SK-N-SH treated with all-trans-retinoic acid at 6 μM for 48 hours (cell line): ENCODE data around the gene COX4I1.

ENCODE experiments used
- ATAC-seq: fragments of 200-7000 bp; cut with Tn5 transposase; 3 replicates; pipeline ENCODE4 v1.9.1; 2020; ENCODE audit warnings: mild to moderate bottlenecking, moderate library complexity
- ARNTL ChIP-seq: fragments of 450-650 bp; formaldehyde crosslinking; IDR thresholded peaks from 2 replicates; pipeline ENCODE4 v1.5.0; 2020; ENCODE audit warnings: low read depth, mild to moderate bottlenecking, moderate library complexity, borderline replicate concordance
- BACH2 ChIP-seq: fragments of 250-450 bp; sonication (Bioruptor Pico); IDR thresholded peaks from 2 replicates; pipeline ENCODE4 v1.9.0; 2021; ENCODE audit warnings: mild to moderate bottlenecking, borderline replicate concordance
- CREB5 ChIP-seq: fragments of 250-450 bp; sonication (Bioruptor Pico); IDR thresholded peaks from 2 replicates; pipeline ENCODE4 v1.5.1; 2020; ENCODE audit warnings: low read depth, mild to moderate bottlenecking, moderate library complexity
- ESRRG ChIP-seq: fragments of 250-450 bp; sonication (Bioruptor Pico); IDR thresholded peaks from 2 replicates; pipeline ENCODE4 v1.6.1; 2021; ENCODE audit warnings: mild to moderate bottlenecking
- GLIS3 ChIP-seq: fragments of 250-450 bp; sonication (Bioruptor Pico); IDR thresholded peaks from 2 replicates; pipeline ENCODE4 v1.5.0; 2020; ENCODE audit warnings: mild to moderate bottlenecking, moderate library complexity
- ISL1 ChIP-seq: fragments of 250-450 bp; sonication (Bioruptor Pico); IDR thresholded peaks from 2 replicates; pipeline ENCODE4 v2.1.2; 2022; ENCODE audit warnings: mild to moderate bottlenecking, moderate library complexity
- OSR1 ChIP-seq: fragments of 250-450 bp; sonication (Bioruptor Pico); IDR thresholded peaks from 2 replicates; pipeline ENCODE4 v1.8.0; 2022; ENCODE audit warnings: moderate library complexity, mild to moderate bottlenecking, inconsistent platforms
- POU6F1 ChIP-seq: fragments of 250-450 bp; sonication (Bioruptor Pico); IDR thresholded peaks from 2 replicates; pipeline ENCODE4 v1.8.0; 2021; ENCODE audit warnings: low read depth, mild to moderate bottlenecking, moderate library complexity, borderline replicate concordance
- PPARA ChIP-seq: fragments of 250-450 bp; sonication (Bioruptor Pico); IDR thresholded peaks from 2 replicates; pipeline ENCODE4 v1.5.0; 2020; ENCODE audit warnings: mild to moderate bottlenecking, borderline replicate concordance
- RARB ChIP-seq: fragments of 250-450 bp; sonication (Bioruptor Pico); IDR thresholded peaks from 2 replicates; pipeline ENCODE4 v1.8.0; 2021; ENCODE audit warnings: mild to moderate bottlenecking, moderate library complexity
- SNAI2 ChIP-seq: fragments of 250-450 bp; sonication (Bioruptor Pico); IDR thresholded peaks from 2 replicates; pipeline ENCODE4 v1.5.0; 2020; ENCODE audit warnings: mild to moderate bottlenecking, moderate library complexity
- TCF4 ChIP-seq: fragments of 250-450 bp; sonication (Bioruptor Pico); IDR thresholded peaks from 2 replicates; pipeline ENCODE4 v1.8.0; 2021; ENCODE audit warnings: mild to moderate bottlenecking, moderate library complexity, borderline replicate concordance
- TOX ChIP-seq: fragments of 250-450 bp; sonication (Bioruptor Pico); IDR thresholded peaks from 2 replicates; pipeline ENCODE4 v1.8.0; 2021; ENCODE audit warnings: mild to moderate bottlenecking, moderate library complexity, borderline replicate concordance
- TSHZ2 ChIP-seq: fragments of 250-450 bp; sonication (Bioruptor Pico); IDR thresholded peaks from 2 replicates; pipeline ENCODE4 v1.5.0; 2020; ENCODE audit warnings: mild to moderate bottlenecking, moderate library complexity
- ZC3H10 ChIP-seq: fragments of 250-450 bp; sonication (Bioruptor Pico); IDR thresholded peaks from 2 replicates; pipeline ENCODE4 v1.5.1; 2021; ENCODE audit warnings: mild to moderate bottlenecking, moderate library complexity
- ZFP3 ChIP-seq: fragments of 250-450 bp; sonication (Bioruptor Pico); IDR thresholded peaks from 2 replicates; pipeline ENCODE4 v1.5.0; 2020; ENCODE audit warnings: mild to moderate bottlenecking, moderate library complexity
- ZFP30 ChIP-seq: fragments of 450-650 bp; formaldehyde crosslinking; IDR thresholded peaks from 2 replicates; pipeline ENCODE4 v1.5.0; 2022; ENCODE audit warnings: mild to moderate bottlenecking, moderate library complexity
- ZNF565 ChIP-seq: fragments of 450-650 bp; formaldehyde crosslinking; conservative IDR thresholded peaks from 2 replicates; pipeline ENCODE4 v1.5.0; 2020; ENCODE audit warnings: low read depth, mild to moderate bottlenecking, moderate library complexity
- ZNF70 ChIP-seq: fragments of 450-650 bp; formaldehyde crosslinking; IDR thresholded peaks from 2 replicates; pipeline ENCODE4 v1.5.0; 2020; ENCODE audit warnings: mild to moderate bottlenecking, moderate library complexity
- ZNF8 ChIP-seq: fragments of 450-650 bp; formaldehyde crosslinking; IDR thresholded peaks from 2 replicates; pipeline ENCODE4 v1.5.0; 2020; ENCODE audit warnings: mild to moderate bottlenecking, moderate library complexity
- TF ChIP-seq, protein P1 (sequence below): fragments of 250-450 bp; sonication (Bioruptor Pico); IDR thresholded peaks from 2 replicates; pipeline ENCODE4 v1.8.0; 2020; ENCODE audit warnings: mild to moderate bottlenecking, moderate library complexity, borderline replicate concordance
- TF ChIP-seq, protein P2 (sequence below): fragments of 250-450 bp; sonication (Bioruptor Pico); IDR thresholded peaks from 2 replicates; pipeline ENCODE4 v1.5.1; 2021; ENCODE audit warnings: mild to moderate bottlenecking, moderate library complexity

Gene COX4I1

DNA sequence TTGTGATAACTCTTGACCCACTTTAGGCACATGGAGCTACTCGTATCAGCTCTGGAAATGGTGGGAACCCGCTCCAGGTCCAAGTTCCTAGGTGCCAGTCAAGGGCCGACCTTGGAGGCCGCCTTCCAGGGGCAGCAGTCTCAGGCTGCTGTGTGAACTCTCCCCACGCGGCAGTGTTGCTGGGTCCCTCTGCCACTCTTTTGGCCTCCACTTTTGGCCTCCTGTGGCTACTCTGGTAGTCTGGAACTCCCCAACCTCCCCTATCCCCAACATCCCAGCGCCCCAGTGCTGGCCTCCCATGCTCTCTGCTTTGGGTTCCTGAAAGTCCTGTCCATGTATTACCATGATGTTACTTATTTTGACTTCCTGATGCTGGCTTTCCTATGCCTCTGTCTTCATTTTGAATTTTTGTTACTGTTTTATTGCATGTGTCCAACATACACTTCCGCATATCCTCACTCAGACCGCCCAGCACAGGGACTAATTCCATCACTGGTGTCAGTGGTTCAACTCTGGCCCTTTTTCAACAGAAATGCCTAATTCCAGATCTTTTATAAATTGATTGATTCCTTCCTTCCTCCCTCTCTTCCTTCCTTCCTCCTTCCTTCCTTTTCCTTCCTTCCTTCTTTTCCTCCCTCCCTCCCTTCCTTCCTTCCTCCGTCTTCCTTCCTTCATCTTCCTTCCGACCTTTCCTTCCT, 44.1 kb downstream of the COX4I1 start:
- TF ChIP-seq ISL1 (CRISPR knock-in tag) (no peak), TCF4 (CRISPR knock-in tag) (no peak), BACH2 (CRISPR knock-in tag) (no peak), TOX (CRISPR knock-in tag) (no peak), ZNF70 (CRISPR knock-in tag) (no peak), OSR1 (no peak), ZC3H10 (CRISPR knock-in tag) (no peak), ARNTL (CRISPR knock-in tag) (no peak), ZFP30 (CRISPR knock-in tag) (no peak), ESRRG (CRISPR knock-in tag) (no peak), GLIS3 (CRISPR knock-in tag) (no peak), CREB5 (CRISPR knock-in tag) (no peak), POU6F1 (CRISPR knock-in tag) (no peak), PPARA (no peak), SNAI2 (CRISPR knock-in tag) (no peak), ZFP3 (CRISPR knock-in tag) (no peak), TSHZ2 (CRISPR knock-in tag) (no peak), ZNF565 (CRISPR knock-in tag) (no peak)
- TF ChIP-seq, protein P1, sequence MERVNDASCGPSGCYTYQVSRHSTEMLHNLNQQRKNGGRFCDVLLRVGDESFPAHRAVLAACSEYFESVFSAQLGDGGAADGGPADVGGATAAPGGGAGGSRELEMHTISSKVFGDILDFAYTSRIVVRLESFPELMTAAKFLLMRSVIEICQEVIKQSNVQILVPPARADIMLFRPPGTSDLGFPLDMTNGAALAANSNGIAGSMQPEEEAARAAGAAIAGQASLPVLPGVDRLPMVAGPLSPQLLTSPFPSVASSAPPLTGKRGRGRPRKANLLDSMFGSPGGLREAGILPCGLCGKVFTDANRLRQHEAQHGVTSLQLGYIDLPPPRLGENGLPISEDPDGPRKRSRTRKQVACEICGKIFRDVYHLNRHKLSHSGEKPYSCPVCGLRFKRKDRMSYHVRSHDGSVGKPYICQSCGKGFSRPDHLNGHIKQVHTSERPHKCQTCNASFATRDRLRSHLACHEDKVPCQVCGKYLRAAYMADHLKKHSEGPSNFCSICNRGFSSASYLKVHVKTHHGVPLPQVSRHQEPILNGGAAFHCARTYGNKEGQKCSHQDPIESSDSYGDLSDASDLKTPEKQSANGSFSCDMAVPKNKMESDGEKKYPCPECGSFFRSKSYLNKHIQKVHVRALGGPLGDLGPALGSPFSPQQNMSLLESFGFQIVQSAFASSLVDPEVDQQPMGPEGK (CRISPR knock-in tag): no peak
- TF ChIP-seq, protein P2, sequence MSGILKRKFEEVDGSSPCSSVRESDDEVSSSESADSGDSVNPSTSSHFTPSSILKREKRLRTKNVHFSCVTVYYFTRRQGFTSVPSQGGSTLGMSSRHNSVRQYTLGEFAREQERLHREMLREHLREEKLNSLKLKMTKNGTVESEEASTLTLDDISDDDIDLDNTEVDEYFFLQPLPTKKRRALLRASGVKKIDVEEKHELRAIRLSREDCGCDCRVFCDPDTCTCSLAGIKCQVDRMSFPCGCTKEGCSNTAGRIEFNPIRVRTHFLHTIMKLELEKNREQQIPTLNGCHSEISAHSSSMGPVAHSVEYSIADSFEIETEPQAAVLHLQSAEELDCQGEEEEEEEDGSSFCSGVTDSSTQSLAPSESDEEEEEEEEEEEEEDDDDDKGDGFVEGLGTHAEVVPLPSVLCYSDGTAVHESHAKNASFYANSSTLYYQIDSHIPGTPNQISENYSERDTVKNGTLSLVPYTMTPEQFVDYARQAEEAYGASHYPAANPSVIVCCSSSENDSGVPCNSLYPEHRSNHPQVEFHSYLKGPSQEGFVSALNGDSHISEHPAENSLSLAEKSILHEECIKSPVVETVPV (CRISPR knock-in tag): no peak
- ATAC-seq: no peak

- no peak for TF ChIP-seq ESRRG (CRISPR knock-in tag)
- no peak for TF ChIP-seq ZNF8
- no peak for TF ChIP-seq PPARA
- no peak for TF ChIP-seq ARNTL (CRISPR knock-in tag)
- TF ChIP-seq, protein P1 (CRISPR knock-in tag): no peak
- no peak for TF ChIP-seq BACH2 (CRISPR knock-in tag)
- no peak for TF ChIP-seq TCF4 (CRISPR knock-in tag)
- TF ChIP-seq, protein P2 (CRISPR knock-in tag): no peak
- no peak for TF ChIP-seq ZNF70 (CRISPR knock-in tag)
- TF ChIP-seq ZC3H10 (CRISPR knock-in tag): no peak
- TF ChIP-seq ZNF565 (CRISPR knock-in tag): no peak
- no peak for TF ChIP-seq ZFP30 (CRISPR knock-in tag)
- TF ChIP-seq TOX (CRISPR knock-in tag): no peak
- no peak for TF ChIP-seq CREB5 (CRISPR knock-in tag)
- no peak for TF ChIP-seq RARB (CRISPR knock-in tag)
- no peak for TF ChIP-seq ISL1 (CRISPR knock-in tag)
- no peak for ATAC-seq
Measured at GRCh38 chr16:85844169-85844481, 44.6 kb downstream of the COX4I1 start.
